D721Med (cell line): ENCODE data around the gene SERPINB5.

ENCODE experiments used
- DNase-seq: peaks from one replicate; pipeline ENCODE4 v3.0.0; 2011; ENCODE audit warnings: low spot score; ENCODE audit not compliant: insufficient read length
- FAIRE-seq: peaks from 2 replicates; lab custom pipeline; 2011; peaks lifted over from hg19 to GRCh38; lab: Jason Lieb, UNC
- TF ChIP-seq, protein P1 (sequence below): IDR thresholded peaks from 2 replicates; pipeline ENCODE4 v1.5.1; 2012; ENCODE audit warnings: mild to moderate bottlenecking, control low read depth; ENCODE audit not compliant: insufficient read depth; ENCODE audit errors: missing control alignments

SERPINB5 gene

GRCh38 chr18:63440219-63440618, 36.5 kb upstream of the SERPINB5 start:
- FAIRE-seq, result no peak
- no peak for DNase-seq
- TF ChIP-seq, protein P1, sequence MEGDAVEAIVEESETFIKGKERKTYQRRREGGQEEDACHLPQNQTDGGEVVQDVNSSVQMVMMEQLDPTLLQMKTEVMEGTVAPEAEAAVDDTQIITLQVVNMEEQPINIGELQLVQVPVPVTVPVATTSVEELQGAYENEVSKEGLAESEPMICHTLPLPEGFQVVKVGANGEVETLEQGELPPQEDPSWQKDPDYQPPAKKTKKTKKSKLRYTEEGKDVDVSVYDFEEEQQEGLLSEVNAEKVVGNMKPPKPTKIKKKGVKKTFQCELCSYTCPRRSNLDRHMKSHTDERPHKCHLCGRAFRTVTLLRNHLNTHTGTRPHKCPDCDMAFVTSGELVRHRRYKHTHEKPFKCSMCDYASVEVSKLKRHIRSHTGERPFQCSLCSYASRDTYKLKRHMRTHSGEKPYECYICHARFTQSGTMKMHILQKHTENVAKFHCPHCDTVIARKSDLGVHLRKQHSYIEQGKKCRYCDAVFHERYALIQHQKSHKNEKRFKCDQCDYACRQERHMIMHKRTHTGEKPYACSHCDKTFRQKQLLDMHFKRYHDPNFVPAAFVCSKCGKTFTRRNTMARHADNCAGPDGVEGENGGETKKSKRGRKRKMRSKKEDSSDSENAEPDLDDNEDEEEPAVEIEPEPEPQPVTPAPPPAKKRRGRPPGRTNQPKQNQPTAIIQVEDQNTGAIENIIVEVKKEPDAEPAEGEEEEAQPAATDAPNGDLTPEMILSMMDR, result no peak

- FAIRE-seq (peak; percentile 95), DNase-seq (no peak)
- TF ChIP-seq, protein P1, result no peak
These were observed 35.9 kb upstream of the SERPINB5 start for GRCh38 chr18:63440881-63441280.

DNA sequence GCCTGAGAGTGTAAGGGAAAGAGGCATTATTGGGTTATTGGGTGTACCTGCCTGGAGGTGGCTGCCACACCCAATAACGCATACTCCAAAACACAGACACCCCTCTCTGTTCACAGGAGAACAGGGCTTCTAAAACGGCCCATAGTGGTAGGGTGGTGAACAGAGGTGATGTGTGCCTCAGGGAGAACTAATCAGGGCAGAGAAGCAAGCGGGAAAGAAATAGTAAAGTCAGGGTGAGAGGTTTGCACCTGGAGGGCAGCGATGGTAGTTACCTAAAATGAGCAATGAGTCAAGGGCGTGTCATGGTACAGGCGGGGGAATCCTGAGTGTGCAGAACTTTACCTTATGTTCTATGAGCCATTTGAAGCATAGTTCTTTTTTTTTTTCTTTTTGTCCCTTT, 32.9 kb upstream of the SERPINB5 start:
- TF ChIP-seq, protein P1, result no peak
- FAIRE-seq (no peak), DNase-seq (no peak)

GRCh38 chr18:63444580-63444979, 32.2 kb upstream of the SERPINB5 start:
- DNase-seq (no peak), FAIRE-seq (peak; percentile 92)
- TF ChIP-seq, protein P1, result no peak

- peak; percentile 6 for FAIRE-seq
- DNase-seq, result no peak
- TF ChIP-seq, protein P1, result no peak
These were observed 31.7 kb upstream of the SERPINB5 start for GRCh38 chr18:63445037-63445436.

DNA sequence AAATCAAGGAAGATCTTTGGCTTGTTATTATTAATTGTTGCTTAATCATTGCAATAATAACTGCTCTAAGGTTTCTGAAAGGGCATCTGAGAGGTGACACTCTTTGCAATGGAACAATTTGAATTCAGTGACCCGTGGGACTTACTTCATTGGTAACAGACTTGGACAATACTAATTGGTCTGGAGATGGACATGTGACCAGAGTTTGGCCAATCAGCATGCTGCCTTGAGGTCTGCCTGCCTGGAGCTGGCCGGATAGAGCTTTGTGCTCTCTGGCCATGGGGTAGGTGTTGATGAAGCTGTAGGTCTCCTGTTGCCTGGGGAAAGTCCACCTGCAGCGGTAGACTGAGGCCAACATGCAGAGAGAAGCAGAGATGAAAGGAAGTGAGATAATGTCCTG, 30.5 kb upstream of the SERPINB5 start:
- TF ChIP-seq, protein P1, result no peak
- FAIRE-seq (no peak), DNase-seq (no peak)

DNA sequence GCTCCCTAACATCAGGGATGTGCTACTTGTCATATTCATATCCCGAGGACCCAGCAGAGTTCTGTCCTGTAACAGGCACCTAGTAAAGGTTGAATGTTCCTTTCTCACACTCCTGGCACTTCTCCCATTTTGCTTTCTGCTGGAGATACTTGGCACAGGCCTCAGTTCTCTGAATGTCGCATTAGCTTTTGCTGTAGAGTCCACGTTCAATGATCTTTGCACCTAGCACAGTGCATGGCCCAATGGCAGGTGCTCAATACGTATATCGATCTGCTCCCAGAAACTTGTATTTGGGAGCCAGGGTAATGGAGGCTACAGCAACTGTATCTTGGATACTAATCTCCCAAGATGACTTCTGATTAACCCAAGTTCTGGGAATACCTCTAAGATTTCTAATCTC, 29.7 kb upstream of the SERPINB5 start:
- FAIRE-seq (no peak), DNase-seq (no peak)
- TF ChIP-seq, protein P1, result no peak
